SH-SY5Y (cell line): Measurements from ENCODE around the gene AGR2.

Experiments
- GATA2 ChIP-seq: IDR thresholded peaks from 2 replicates; pipeline ENCODE4 v1.6.1; 2011; ENCODE audit warnings: mild to moderate bottlenecking, low read depth, low read length
- GATA3 ChIP-seq: IDR thresholded peaks from 2 replicates; pipeline ENCODE4 v1.6.1; 2011; ENCODE audit warnings: low read depth, mild to moderate bottlenecking, low read length, moderate library complexity

GRCh38 chr7:16791071-16791470 is 13.7 kb downstream of the AGR2 start:
- TF ChIP-seq GATA2 (no peak), GATA3 (no peak)
